Gastroesophageal sphincter (tissue), 4 donors: Measurements from ENCODE around the gene ARHGAP11B.
"Not testable (repeated sequence)": the region's sequence is repeated elsewhere in the genome, so short reads cannot be mapped to it uniquely, and the experiment has no call there.

Experiments used
- ATAC-seq: fragments of 150-250 bp; one replicate; pipeline ENCODE4 v1.9.1; 2016; ENCODE audit warnings: mild to moderate bottlenecking, moderate library complexity
- H3K27ac ChIP-seq, 4 donors: fragments of 200-600 bp; sonication (generic) in 3 of 4; 1 replicate in 3 of 4; 2 replicates in 1 of 4; pipeline ENCODE4 v1.5.1; 2016 to 2019
- H3K27me3 ChIP-seq: fragments of 200-600 bp; sonication (generic); one replicate; pipeline ENCODE4 v1.5.1; 2019
- H3K36me3 ChIP-seq, 2 donors: fragments of 200-600 bp; sonication (generic); one replicate each; pipeline ENCODE4 v1.5.1; 2019; ENCODE audit warnings: control low read depth in 1 of 2
- H3K4me1 ChIP-seq, 3 donors: fragments of 200-600 bp; sonication (generic); 1 replicate in 2 of 3; 2 replicates in 1 of 3; pipeline ENCODE4 v1.5.1; 2016 to 2019; ENCODE audit warnings: control low read depth in 2 of 3
- H3K4me3 ChIP-seq, 2 donors: fragments of 200-600 bp; sonication (generic); one replicate each; pipeline ENCODE4 v1.5.1; 2019; ENCODE audit warnings: mild to moderate bottlenecking in 1 of 2, moderate library complexity in 1 of 2
- H3K9me3 ChIP-seq, 3 donors: fragments of 200-600 bp; sonication (generic); one replicate each; pipeline ENCODE4 v1.5.1; 2017 to 2019; ENCODE audit warnings: control low read depth in 2 of 3
- EP300 ChIP-seq: sonication (generic); formaldehyde crosslinking; IDR thresholded peaks from one replicate; pipeline ENCODE4 v1.6.1; 2017; ENCODE audit warnings: antibody characterized with exemption, mild to moderate bottlenecking
- POLR2A ChIP-seq, 2 donors: fragments of 450-650 bp; IDR thresholded peaks; one replicate each; pipeline ENCODE4 v1.6.1; 2017; ENCODE audit warnings: antibody characterized with exemption in 2 of 2, mild to moderate bottlenecking in 2 of 2, moderate library complexity in 1 of 2
- POLR2AphosphoS5 ChIP-seq: sonication (generic); formaldehyde crosslinking; IDR thresholded peaks from one replicate; pipeline ENCODE4 v1.6.1; 2017; ENCODE audit warnings: antibody characterized with exemption
- WGBS, 2 donors: methylation state at CpG; one replicate each; pipeline ENCODE4 v1.1.5; 2018; ENCODE audit warnings: low coverage in 1 of 2; 5-methylcytosine and 5-hydroxymethylcytosine counted together
- TF ChIP-seq, protein P1 (sequence below), 4 experiments: fragments of 200-600 bp in 2 of 4; fragments of 450-650 bp in 2 of 4; sonication (generic) in 1 of 4; IDR thresholded peaks; one replicate each; pipeline ENCODE4 v1.5.1; 2017 to 2019; ENCODE audit warnings: antibody characterized with exemption in 4 of 4, mild to moderate bottlenecking in 2 of 4, moderate library complexity in 2 of 4

Gene ARHGAP11B

DNA sequence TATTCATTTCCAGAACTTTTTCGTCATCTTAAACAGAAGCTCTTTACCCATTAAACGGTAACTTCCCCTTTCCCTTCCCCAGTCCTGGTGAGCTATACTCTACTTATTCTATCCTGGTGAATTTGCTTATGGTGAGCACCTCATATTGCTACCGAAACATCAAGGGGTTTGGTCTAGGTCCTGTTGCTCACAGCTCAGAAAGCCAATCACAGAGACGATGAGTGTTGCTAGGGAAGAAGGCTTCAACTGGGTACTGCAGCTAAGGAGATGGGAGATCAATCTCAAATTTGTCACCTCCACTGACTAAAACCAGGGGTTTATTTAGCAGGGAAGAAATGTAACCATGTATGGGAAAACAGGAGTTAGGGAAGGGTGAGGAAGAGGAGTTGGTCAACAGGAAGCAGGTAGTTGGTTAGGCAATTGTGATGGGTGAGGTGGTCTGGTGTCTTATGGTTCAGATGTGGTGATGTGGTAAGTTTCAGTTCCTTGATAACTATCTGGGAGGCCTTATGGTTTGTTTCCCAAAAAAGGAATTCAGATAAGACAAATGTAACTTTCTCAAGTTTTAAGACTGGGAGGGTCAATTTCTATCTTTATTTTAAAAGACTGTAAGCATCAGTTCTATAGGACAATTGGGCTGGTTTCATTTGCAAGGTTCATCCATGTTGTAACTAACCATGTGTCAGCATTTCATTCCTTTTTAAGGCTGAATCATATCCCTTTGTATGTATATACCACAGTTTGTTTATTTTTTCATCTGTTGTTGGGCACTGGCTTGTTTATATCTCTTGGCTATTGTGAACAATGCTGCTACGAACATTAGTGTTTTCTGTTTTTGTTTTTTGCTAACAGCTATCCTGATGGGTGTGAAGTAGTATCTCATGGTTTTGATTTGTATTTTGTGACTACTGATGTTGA lies 24.3 kb downstream of the ARHGAP11B start:
- Histone ChIP-seq H3K27me3 (no peaks in the 10 kb centered on the region), H3K4me1 (no peaks in the 10 kb centered on the region), H3K9me3 (no peaks in the 10 kb centered on the region), H3K27ac (no peak overlapping the region), H3K36me3 (no peaks in the 10 kb centered on the region), H3K4me3 (no peak overlapping the region)
- WGBS, 2 donors = 84% methylated on average over 4 of the region's 5 CpGs; no CpG with 5 or more reads in 1 of the 2 donors
- TF ChIP-seq POLR2A (IDR thresholded peaks at IDR 0.05) (no peak), POLR2AphosphoS5 (no peak), EP300 (no peak)
- TF ChIP-seq, protein P1, sequence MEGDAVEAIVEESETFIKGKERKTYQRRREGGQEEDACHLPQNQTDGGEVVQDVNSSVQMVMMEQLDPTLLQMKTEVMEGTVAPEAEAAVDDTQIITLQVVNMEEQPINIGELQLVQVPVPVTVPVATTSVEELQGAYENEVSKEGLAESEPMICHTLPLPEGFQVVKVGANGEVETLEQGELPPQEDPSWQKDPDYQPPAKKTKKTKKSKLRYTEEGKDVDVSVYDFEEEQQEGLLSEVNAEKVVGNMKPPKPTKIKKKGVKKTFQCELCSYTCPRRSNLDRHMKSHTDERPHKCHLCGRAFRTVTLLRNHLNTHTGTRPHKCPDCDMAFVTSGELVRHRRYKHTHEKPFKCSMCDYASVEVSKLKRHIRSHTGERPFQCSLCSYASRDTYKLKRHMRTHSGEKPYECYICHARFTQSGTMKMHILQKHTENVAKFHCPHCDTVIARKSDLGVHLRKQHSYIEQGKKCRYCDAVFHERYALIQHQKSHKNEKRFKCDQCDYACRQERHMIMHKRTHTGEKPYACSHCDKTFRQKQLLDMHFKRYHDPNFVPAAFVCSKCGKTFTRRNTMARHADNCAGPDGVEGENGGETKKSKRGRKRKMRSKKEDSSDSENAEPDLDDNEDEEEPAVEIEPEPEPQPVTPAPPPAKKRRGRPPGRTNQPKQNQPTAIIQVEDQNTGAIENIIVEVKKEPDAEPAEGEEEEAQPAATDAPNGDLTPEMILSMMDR (IDR thresholded peaks at IDR 0.05) = no peak
- ATAC-seq = no peak

DNA sequence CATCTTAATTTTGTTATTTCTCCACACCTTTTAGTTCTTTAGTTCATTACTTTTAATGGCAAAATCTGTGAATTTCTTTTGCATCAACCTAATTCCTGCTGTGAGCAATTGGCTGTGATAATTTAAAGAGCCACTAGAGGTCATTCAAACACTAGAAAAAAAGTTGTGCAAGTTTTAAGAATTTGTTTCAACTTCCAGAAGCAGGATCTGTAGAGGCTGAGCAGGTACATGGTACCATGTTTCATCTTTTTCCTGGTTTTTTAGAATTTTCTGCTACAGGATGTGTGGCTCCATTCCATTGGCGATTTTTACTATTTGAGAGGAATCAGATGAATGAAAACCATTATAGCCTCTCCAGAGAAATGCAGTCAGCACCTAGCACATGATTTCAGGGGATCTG lies 35.2 kb downstream of the ARHGAP11B start:
- ATAC-seq, H3K4me3 ChIP-seq, H3K9me3 ChIP-seq, H3K36me3 ChIP-seq, H3K27ac ChIP-seq, H3K27me3 ChIP-seq, H3K4me1 ChIP-seq: not testable (repeated sequence)
- 30% methylated on average over 1 of the region's 1 CpG; no CpG with 5 or more reads in 1 of the 2 donors for WGBS, 2 donors
- TF ChIP-seq, protein P1 (IDR thresholded peaks at IDR 0.05) = peak in 3 of 4 experiments; percentile 21 to 60 (median 27)

DNA sequence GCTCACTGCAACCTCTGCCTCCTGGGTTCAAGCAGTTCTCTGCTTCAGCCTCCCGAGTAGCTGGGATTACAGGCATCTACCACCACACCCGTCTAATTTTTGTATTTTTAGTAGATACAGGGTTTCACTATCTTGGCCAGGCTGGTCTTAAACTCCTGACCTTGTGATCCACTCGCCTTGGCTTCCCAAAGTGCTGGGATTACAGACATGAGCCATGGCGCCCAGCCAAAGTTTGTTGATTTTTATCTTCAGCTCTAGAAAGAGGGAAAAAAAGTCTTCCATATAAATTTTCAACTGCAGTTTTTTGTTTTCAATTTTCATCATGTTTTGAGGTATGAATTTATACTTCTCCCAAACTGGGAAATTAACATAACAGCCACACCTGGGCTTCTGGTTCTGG lies 43.7 kb downstream of the ARHGAP11B start:
- not testable (repeated sequence) for H3K9me3 ChIP-seq, H3K4me1 ChIP-seq, ATAC-seq, H3K27me3 ChIP-seq, H3K27ac ChIP-seq, H3K4me3 ChIP-seq, H3K36me3 ChIP-seq
- WGBS, 2 donors = 80 to 86% methylated on average over 3 to 4 of the region's 4 CpGs

DNA sequence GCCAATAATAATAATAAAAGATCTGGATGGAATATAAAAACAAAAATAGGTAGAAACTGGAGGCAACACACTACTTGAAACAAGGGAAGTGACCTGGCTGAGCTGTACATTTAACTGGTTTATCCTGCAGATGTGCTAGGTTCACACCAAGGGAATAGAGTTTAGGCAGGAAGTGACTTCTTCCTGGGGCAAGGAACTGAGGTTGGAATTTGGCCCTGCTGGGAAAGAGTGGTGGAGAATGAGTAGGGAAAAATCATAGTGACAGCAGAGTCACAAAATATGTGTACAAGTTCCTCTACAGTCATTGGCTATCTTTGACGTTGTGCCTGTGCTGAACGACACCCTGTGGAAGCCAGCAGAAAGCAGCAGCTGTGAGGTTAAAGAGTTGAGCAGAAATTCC lies 44.1 kb downstream of the ARHGAP11B start:
- H3K4me1 ChIP-seq = no peaks in the 10 kb centered on the region
- TF ChIP-seq, protein P1 (IDR thresholded peaks at IDR 0.05) = no peak
- TF ChIP-seq EP300 (no peak), POLR2A (IDR thresholded peaks at IDR 0.05) (no peak), POLR2AphosphoS5 (no peak)
- 69 to 81% methylated on average over 2 of the region's 2 CpGs for WGBS, 2 donors

DNA sequence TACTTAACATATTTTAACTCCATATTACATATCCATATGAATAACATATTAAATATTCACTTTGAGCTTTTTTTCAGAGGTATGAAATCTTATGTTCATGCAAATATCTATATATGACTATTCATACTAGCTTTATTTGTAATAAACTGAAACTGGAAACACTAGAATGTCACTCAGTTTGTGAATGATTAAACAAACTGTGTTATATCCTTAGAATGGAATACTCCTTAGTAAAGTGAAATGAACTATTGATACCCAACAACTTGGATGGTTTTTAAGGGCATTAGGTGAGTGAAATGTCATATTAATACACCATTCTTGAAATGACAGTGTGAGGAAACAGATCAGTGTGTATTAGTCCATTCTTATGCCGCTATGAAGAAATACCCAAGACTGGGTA lies 45.4 kb downstream of the ARHGAP11B start:
- no peak for TF ChIP-seq POLR2A (IDR thresholded peaks at IDR 0.05)
- ATAC-seq = no peak
- WGBS, 2 donors = 82 to 83% methylated on average over 1 of the region's 1 CpG

More for the DNA sequence above, 44.1 kb downstream of the ARHGAP11B start:
- no peak for ATAC-seq
- H3K9me3 ChIP-seq = no peaks in the 10 kb centered on the region
- no peaks in the 10 kb centered on the region for H3K36me3 ChIP-seq
- H3K27me3 ChIP-seq = no peaks in the 10 kb centered on the region
- no peak overlapping the region for H3K4me3 ChIP-seq
- H3K27ac ChIP-seq = no peak overlapping the region

DNA sequence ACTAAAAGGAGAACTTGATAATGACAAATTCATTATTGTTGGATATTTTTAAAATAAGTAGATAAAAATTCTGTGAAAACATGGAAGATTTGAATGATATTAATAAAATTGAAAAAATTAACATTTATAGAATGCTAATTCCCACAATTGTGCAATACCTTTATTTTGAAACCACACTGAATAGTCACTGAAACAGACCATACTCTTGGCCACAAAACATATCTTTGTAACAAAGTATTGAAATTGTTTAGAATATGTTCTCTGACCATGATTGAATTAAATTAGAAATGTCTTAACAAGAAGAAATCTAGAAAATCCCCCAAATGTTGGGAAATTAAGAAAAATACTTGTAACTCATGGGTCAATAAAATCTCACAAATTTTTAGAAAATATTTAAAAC lies 49.2 kb downstream of the ARHGAP11B start:
- Histone ChIP-seq H3K4me1 (no peaks in the 10 kb centered on the region), H3K27me3 (no peaks in the 10 kb centered on the region), H3K36me3 (no peaks in the 10 kb centered on the region), H3K9me3 (no peaks in the 10 kb centered on the region), H3K4me3 (no peak overlapping the region), H3K27ac (no peak overlapping the region)
- no peak for ATAC-seq
- TF ChIP-seq, protein P1 (IDR thresholded peaks at IDR 0.05) = no peak
- no peak for TF ChIP-seq POLR2A (IDR thresholded peaks at IDR 0.05)
- TF ChIP-seq POLR2AphosphoS5 = no peak
- no peak for TF ChIP-seq EP300

More for the DNA sequence above, 45.4 kb downstream of the ARHGAP11B start:
- H3K9me3 ChIP-seq = no peaks in the 10 kb centered on the region
- H3K4me3 ChIP-seq = no peak overlapping the region
- no peaks in the 10 kb centered on the region for H3K27me3 ChIP-seq
- no peaks in the 10 kb centered on the region for H3K4me1 ChIP-seq
- no peak overlapping the region for H3K27ac ChIP-seq
- H3K36me3 ChIP-seq = no peaks in the 10 kb centered on the region

DNA sequence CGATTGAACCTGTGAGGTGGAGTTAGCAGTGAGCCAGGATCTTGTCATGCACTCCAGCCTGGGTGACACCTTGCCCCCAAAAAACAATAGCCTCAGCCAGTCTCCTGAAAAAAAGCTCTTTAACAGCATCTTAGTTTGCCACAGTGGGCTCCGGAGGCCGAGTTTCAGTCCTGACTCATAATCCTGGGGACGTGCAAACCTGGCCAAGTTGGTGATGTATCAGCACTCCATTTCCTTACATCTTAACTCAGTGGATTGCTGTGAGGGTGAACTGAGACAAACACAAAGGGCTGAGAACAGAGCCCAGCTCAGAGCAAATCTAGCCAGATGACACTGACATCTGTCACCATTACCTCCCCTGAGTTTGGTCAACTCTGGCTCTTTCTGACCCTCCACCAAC lies 50.0 kb downstream of the ARHGAP11B start:
- not testable (repeated sequence) for H3K4me1 ChIP-seq, H3K9me3 ChIP-seq, H3K27me3 ChIP-seq, ATAC-seq, H3K27ac ChIP-seq, H3K4me3 ChIP-seq, H3K36me3 ChIP-seq
- WGBS, 2 donors = 100% methylated on average over 1 of the region's 4 CpGs; no CpG with 5 or more reads in 1 of the 2 donors

DNA sequence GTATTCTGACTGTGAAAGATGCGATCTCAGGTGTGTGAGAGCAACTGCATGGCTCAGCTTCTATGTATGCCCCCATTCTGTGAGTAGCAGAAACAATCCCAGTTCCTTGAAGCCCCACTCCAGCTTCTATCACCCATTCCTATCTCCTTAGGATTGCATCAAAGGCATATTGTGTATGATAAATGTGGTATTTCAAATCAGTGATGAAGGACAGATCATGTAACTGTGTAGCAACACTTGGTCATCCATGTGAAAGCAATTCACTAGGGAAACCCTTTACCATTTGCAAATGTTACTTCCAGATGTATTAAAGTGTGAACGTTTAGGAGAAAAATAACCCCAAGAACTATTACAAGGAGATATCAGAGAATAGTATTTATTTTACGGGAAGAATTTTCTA lies 55.1 kb downstream of the ARHGAP11B start:
- ATAC-seq, H3K9me3 ChIP-seq, H3K4me1 ChIP-seq, H3K27me3 ChIP-seq, H3K4me3 ChIP-seq, H3K27ac ChIP-seq, H3K36me3 ChIP-seq: not testable (repeated sequence)
- 79 to 80% methylated on average over 2 of the region's 3 CpGs for WGBS, 2 donors
